ENCODE results near the gene CHN1. TPM values are rescaled to one million over a fixed set of nuclear protein-coding genes. Genes with fewer than 3 reads are reported as not detected.

Gene CHN1
- total and polyA plus RNA-seq, 12 donors: 7.6 to 40.0 (median 21.8) TPM

DNA sequence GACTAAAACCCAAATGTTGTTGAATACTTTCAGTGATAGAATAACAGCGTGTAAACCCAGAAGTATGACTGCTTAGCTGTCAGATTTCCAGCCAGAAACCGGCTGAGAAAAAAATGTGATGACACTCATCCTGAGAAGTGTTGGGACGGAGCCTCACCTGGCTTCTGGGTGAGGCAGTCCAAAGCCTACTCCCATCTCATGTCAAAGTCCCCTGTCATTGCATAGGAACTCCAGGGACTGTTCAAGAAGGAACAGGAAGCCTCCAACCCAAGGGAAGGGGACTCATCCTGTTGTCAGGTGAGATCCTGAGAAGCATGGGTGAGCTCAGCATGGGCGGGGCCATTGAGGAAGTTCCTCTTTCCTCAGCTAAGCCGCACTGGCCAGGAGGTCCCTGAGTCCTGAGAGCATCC lies 229.6 kb downstream of the CHN1 start:
- DNase-seq: no peak
- Histone ChIP-seq H3K9me3 (replicated peaks in 1 of 3) (no peaks in the 10 kb centered on the region), H3K4me1 (replicated peaks in 1 of 2) (peaks cover 0 to 5% of the 10 kb centered on the region in 2 donors), H3K4me3 (no peak overlapping the region), H3K27ac (no peak overlapping the region), H3K27me3 (no peaks in the 10 kb centered on the region), H3K36me3 (replicated peaks in 1 of 2) (no peaks in the 10 kb centered on the region)
- 70 to 85% (median 79%) methylated on average over 3 to 5 of the region's 5 CpGs for WGBS, 4 donors
- TF ChIP-seq POLR2A (IDR thresholded peaks at IDR 0.05): no peak
- TF ChIP-seq, protein P1, sequence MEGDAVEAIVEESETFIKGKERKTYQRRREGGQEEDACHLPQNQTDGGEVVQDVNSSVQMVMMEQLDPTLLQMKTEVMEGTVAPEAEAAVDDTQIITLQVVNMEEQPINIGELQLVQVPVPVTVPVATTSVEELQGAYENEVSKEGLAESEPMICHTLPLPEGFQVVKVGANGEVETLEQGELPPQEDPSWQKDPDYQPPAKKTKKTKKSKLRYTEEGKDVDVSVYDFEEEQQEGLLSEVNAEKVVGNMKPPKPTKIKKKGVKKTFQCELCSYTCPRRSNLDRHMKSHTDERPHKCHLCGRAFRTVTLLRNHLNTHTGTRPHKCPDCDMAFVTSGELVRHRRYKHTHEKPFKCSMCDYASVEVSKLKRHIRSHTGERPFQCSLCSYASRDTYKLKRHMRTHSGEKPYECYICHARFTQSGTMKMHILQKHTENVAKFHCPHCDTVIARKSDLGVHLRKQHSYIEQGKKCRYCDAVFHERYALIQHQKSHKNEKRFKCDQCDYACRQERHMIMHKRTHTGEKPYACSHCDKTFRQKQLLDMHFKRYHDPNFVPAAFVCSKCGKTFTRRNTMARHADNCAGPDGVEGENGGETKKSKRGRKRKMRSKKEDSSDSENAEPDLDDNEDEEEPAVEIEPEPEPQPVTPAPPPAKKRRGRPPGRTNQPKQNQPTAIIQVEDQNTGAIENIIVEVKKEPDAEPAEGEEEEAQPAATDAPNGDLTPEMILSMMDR (IDR thresholded peaks at IDR 0.05): no peak
- intact Hi-C loops (cut with DNase I): no loop called here

- WGBS, 4 donors: 84 to 95% (median 90%) methylated on average over 4 of the region's 4 CpGs
- DNase-seq: no peak
- H3K4me3 ChIP-seq: no peak overlapping the region
- TF ChIP-seq POLR2A (IDR thresholded peaks at IDR 0.05): no peak
- TF ChIP-seq, protein P1 (IDR thresholded peaks at IDR 0.05): no peak
- H3K9me3 ChIP-seq (replicated peaks in 1 of 3): no peaks in the 10 kb centered on the region
- no peaks in the 10 kb centered on the region for H3K36me3 ChIP-seq (replicated peaks in 1 of 2)
- intact Hi-C loops (cut with DNase I): loop anchor here (5.0 kb wide), 2 partner anchors 212 to 217 kb away; no protein-coding TSS in a partner anchor
- no peak overlapping the region for H3K27ac ChIP-seq
- H3K4me1 ChIP-seq (replicated peaks in 1 of 2): peaks cover 0 to 5% of the 10 kb centered on the region in 2 donors
- H3K27me3 ChIP-seq: no peaks in the 10 kb centered on the region
Observed at GRCh38 chr2:174774886-174775285, 230.3 kb downstream of the CHN1 start.

GRCh38 chr2:174773215-174773614 lies 232.0 kb downstream of the CHN1 start:
- intact Hi-C loops (cut with DNase I): loop anchor here (5.0 kb wide), 2 partner anchors 214 to 219 kb away; no protein-coding TSS in a partner anchor
- TF ChIP-seq, protein P1 (IDR thresholded peaks at IDR 0.05): no peak
- TF ChIP-seq POLR2A (IDR thresholded peaks at IDR 0.05): no peak
- H3K27ac ChIP-seq: no peak overlapping the region

GRCh38 chr2:174772472-174772801 lies 232.7 kb downstream of the CHN1 start:
- no peaks in the 10 kb centered on the region for H3K36me3 ChIP-seq (replicated peaks in 1 of 2)
- intact Hi-C loops (cut with DNase I): loop anchor here (5.0 kb wide), 2 partner anchors 215 to 220 kb away; no protein-coding TSS in a partner anchor
- no peaks in the 10 kb centered on the region for H3K27me3 ChIP-seq
- H3K4me3 ChIP-seq: no peak overlapping the region
- TF ChIP-seq POLR2A (IDR thresholded peaks at IDR 0.05): no peak
- TF ChIP-seq, protein P1 (IDR thresholded peaks at IDR 0.05): no peak
- WGBS, 4 donors: 74 to 82% (median 78%) methylated on average over 5 of the region's 5 CpGs
- no peak for DNase-seq
- no peaks in the 10 kb centered on the region for H3K9me3 ChIP-seq (replicated peaks in 1 of 3)
- H3K4me1 ChIP-seq (replicated peaks in 1 of 2): peaks cover 0 to 5% of the 10 kb centered on the region in 2 donors
- peak overlapping the region in 1 of 5 donors; percentile 1 for H3K27ac ChIP-seq

More at GRCh38 chr2:174773215-174773614, 232.0 kb downstream of the CHN1 start:
- Histone ChIP-seq H3K4me1 (replicated peaks in 1 of 2) (peaks cover 0 to 5% of the 10 kb centered on the region in 2 donors), H3K4me3 (no peak overlapping the region), H3K9me3 (replicated peaks in 1 of 3) (no peaks in the 10 kb centered on the region), H3K27me3 (no peaks in the 10 kb centered on the region), H3K36me3 (replicated peaks in 1 of 2) (no peaks in the 10 kb centered on the region)
- DNase-seq: no peak
- 55 to 71% (median 64%) methylated on average over 2 of the region's 2 CpGs for WGBS, 4 donors
